Measurements from ENCODE around the gene NHLRC3.
"Not testable (repeated sequence)": the region's sequence is repeated elsewhere in the genome, so short reads cannot be mapped to it uniquely, and the experiment has no call there.

Gene NHLRC3

GRCh38 chr13:39048806-39049205, 10.6 kb downstream of the NHLRC3 start:
- no peak for DNase-seq

GRCh38 chr13:39049274-39049673, 11.0 kb downstream of the NHLRC3 start:
- no peak for DNase-seq

GRCh38 chr13:39051157-39051556, 12.9 kb downstream of the NHLRC3 start:
- DNase-seq, result peak; percentile 31

- no peak for DNase-seq
Measured at GRCh38 chr13:39052944-39053343, 14.7 kb downstream of the NHLRC3 start.

- no peak for DNase-seq
Measured at GRCh38 chr13:39054112-39054511, 15.9 kb downstream of the NHLRC3 start.

GRCh38 chr13:39056018-39056417, 17.8 kb downstream of the NHLRC3 start:
- DNase-seq, result no peak

- DNase-seq, result no peak
Measured at GRCh38 chr13:39058040-39058439, 19.8 kb downstream of the NHLRC3 start.

GRCh38 chr13:39062004-39062403, 23.7 kb downstream of the NHLRC3 start:
- no peak for DNase-seq

GRCh38 chr13:39072842-39073241, 34.6 kb downstream of the NHLRC3 start:
- DNase-seq, result no peak

- no peak for DNase-seq
Measured at GRCh38 chr13:39073983-39074382, 35.7 kb downstream of the NHLRC3 start.

- DNase-seq, result not testable (repeated sequence)
Measured at GRCh38 chr13:39086251-39086945, 48.1 kb downstream of the NHLRC3 start.

GRCh38 chr13:39091586-39091985, 53.3 kb downstream of the NHLRC3 start:
- no peak for DNase-seq

GRCh38 chr13:39095500-39095899, 57.2 kb downstream of the NHLRC3 start:
- no peak for DNase-seq

GRCh38 chr13:39099231-39099630, 61.0 kb downstream of the NHLRC3 start:
- peak; percentile 32 for DNase-seq

All from NCI-H2107 (cell line).